Prostate gland (tissue), 2 donors: Measurements from ENCODE around the gene PIGM. TPM values are rescaled to one million over a fixed set of nuclear protein-coding genes. Genes with fewer than 3 reads are reported as not detected.

ENCODE experiments used
- DNase-seq: peaks from one replicate; pipeline ENCODE4 v3.0.0-alpha.2; 2019; ENCODE audit warnings: low spot score
- H3K27ac ChIP-seq, 2 donors: fragments of 200-600 bp; sonication (generic); 2 replicates each; pipeline ENCODE4 v1.5.1; 2017 to 2019
- H3K27me3 ChIP-seq: fragments of 200-600 bp; sonication (generic); replicated peaks from 2 replicates; pipeline ENCODE4 v1.5.1; 2019; ENCODE audit not compliant: insufficient read depth
- H3K36me3 ChIP-seq, 2 donors: fragments of 200-600 bp; sonication (generic); 1 replicate in 1 of 2; 2 replicates in 1 of 2; pipeline versions ENCODE4 v1.5.1 to v1.8.1; 2017 to 2019
- H3K4me1 ChIP-seq: fragments of 200-600 bp; sonication (generic); replicated peaks from 2 replicates; pipeline ENCODE4 v1.5.1; 2019
- H3K4me3 ChIP-seq, 2 donors: fragments of 200-600 bp; sonication (generic); 2 replicates each; pipeline ENCODE4 v1.5.1; 2017 to 2019
- H3K9me3 ChIP-seq: fragments of 200-600 bp; sonication (generic); 2 replicates; pipeline ENCODE4 v1.5.1; 2017
- POLR2A ChIP-seq: fragments of 450-650 bp; IDR thresholded peaks from one replicate; pipeline ENCODE4 v1.6.1; 2016; ENCODE audit warnings: antibody characterized with exemption, mild to moderate bottlenecking
- POLR2AphosphoS5 ChIP-seq: sonication (generic); formaldehyde crosslinking; IDR thresholded peaks from one replicate; pipeline ENCODE4 v1.6.1; 2017; ENCODE audit warnings: antibody characterized with exemption
- WGBS: methylation state at CpG from one replicate; pipeline ENCODE4 v1.1.5; 2018; 5-methylcytosine and 5-hydroxymethylcytosine counted together
- intact Hi-C: fragments of 100-400 bp; cut with DNase I; formaldehyde crosslinking; loops from one replicate; pipeline ENCODE4 v1.14.2; 2022
- total RNA-seq, 2 donors: library from RNA; depleted of rRNA; stranded (reverse); fragments of >200 nt; gene quantifications; one replicate each; pipeline ENCODE4 v1.1.0, GENCODE V29; 2016
- TF ChIP-seq, protein P1 (sequence below), 4 experiments: fragments of 200-600 bp in 2 of 4; fragments of 450-650 bp in 2 of 4; sonication (generic) in 2 of 4; IDR thresholded peaks; 1 replicate in 3 of 4; 2 replicates in 1 of 4; pipeline ENCODE4 v1.5.1; 2016 to 2019; ENCODE audit warnings: antibody characterized with exemption in 4 of 4, mild to moderate bottlenecking in 2 of 4, moderate library complexity in 2 of 4

Gene PIGM
- total RNA-seq, 2 donors from 2014 or later: 5.9 to 8.4 TPM

DNA sequence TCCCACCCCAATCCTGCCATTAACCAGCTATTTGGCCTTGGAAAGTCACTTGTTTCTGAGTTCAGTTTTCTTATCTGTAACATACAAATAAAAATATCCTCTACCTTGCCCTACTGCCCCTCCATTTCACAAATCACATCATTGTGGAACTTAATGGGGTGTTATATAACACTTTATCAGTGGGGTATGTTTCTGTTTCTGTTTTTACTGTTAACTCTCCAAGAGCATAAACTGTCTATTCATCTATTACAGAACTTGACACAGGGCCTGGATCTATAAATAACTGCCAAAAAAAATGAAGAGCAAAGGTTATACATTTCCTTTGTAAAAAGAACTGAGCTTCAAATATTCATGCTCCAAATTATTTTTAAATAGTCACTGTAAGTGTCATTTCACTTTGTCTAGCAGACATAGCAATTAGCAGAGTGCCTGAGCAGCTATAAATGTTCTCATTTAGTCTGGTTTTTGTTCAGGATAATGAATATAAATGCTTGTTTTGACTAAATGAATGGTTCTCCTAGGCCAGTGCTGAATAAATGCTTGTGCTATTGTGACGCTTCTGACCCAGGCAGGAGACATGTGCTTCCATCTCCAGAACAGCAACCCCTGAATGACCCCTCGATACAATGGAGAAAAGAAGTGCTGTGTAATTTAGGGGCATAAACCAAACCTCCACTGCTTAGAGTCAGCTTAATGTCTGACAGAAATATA is 7.4 kb downstream of the PIGM start:
- no peaks in the 10 kb centered on the region for H3K4me1 ChIP-seq
- H3K9me3 ChIP-seq: no peaks in the 10 kb centered on the region
- intact Hi-C loops: no loop called here
- no peaks in the 10 kb centered on the region for H3K36me3 ChIP-seq
- TF ChIP-seq POLR2AphosphoS5 (no peak), POLR2A (no peak)
- TF ChIP-seq, protein P1, sequence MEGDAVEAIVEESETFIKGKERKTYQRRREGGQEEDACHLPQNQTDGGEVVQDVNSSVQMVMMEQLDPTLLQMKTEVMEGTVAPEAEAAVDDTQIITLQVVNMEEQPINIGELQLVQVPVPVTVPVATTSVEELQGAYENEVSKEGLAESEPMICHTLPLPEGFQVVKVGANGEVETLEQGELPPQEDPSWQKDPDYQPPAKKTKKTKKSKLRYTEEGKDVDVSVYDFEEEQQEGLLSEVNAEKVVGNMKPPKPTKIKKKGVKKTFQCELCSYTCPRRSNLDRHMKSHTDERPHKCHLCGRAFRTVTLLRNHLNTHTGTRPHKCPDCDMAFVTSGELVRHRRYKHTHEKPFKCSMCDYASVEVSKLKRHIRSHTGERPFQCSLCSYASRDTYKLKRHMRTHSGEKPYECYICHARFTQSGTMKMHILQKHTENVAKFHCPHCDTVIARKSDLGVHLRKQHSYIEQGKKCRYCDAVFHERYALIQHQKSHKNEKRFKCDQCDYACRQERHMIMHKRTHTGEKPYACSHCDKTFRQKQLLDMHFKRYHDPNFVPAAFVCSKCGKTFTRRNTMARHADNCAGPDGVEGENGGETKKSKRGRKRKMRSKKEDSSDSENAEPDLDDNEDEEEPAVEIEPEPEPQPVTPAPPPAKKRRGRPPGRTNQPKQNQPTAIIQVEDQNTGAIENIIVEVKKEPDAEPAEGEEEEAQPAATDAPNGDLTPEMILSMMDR (IDR thresholded peaks at IDR 0.05): no peak
- 49% methylated on average over 2 of the region's 2 CpGs for WGBS
- no peak overlapping the region for H3K4me3 ChIP-seq
- no peaks in the 10 kb centered on the region for H3K27me3 ChIP-seq
- no peak for DNase-seq
- H3K27ac ChIP-seq: no peak overlapping the region

- no peak overlapping the region for H3K27ac ChIP-seq
- WGBS: 55% methylated on average over 6 of the region's 6 CpGs
- H3K27me3 ChIP-seq: no peaks in the 10 kb centered on the region
- H3K4me1 ChIP-seq: no peaks in the 10 kb centered on the region
- DNase-seq: no peak
- intact Hi-C loops: no loop called here
- H3K36me3 ChIP-seq: no peaks in the 10 kb centered on the region
- no peaks in the 10 kb centered on the region for H3K9me3 ChIP-seq
- no peak overlapping the region for H3K4me3 ChIP-seq
- TF ChIP-seq POLR2A (no peak), POLR2AphosphoS5 (no peak)
- TF ChIP-seq, protein P1 (IDR thresholded peaks at IDR 0.05): no peak
Measured at GRCh38 chr1:160022330-160023310, 9.2 kb downstream of the PIGM start.

DNA sequence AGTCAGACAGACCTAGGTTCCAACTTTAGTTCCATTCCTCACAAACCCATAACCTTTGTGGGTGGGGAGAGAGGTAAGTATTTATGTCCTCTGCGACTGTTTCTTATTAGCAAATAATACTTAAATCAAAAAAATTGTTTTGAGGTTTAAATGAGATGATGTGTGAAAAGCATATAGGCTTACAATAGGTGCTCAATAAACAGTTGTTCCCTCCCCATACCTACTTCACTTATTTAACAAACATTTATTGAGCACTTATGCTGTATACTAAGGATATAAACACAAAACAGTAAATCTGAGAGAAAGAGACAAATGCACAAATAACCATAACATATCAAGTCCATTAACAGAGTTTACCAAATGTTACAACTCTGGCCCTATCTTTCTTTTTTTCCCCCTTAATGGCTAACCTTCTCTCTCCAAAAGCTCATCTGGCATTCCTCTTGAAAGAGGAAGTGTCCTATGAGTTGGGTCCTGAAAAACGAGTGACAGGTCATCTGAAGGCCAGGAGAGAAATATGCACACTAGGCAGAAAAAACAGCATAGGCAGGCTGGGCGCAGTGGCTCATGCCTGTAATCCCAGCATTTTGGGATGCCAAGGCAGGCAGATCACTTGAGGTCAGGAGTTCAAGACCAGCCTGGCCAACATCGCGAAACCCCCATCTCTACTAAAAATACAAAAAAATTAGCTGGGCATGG is 10.3 kb downstream of the PIGM start:
- intact Hi-C loops: no loop called here
- WGBS: 89% methylated on average over 5 of the region's 5 CpGs
- Histone ChIP-seq H3K4me1 (no peaks in the 10 kb centered on the region), H3K27me3 (no peaks in the 10 kb centered on the region), H3K27ac (no peak overlapping the region), H3K4me3 (no peak overlapping the region), H3K36me3 (no peaks in the 10 kb centered on the region), H3K9me3 (no peaks in the 10 kb centered on the region)
- no peak for DNase-seq
- TF ChIP-seq POLR2AphosphoS5: no peak
- TF ChIP-seq, protein P1 (IDR thresholded peaks at IDR 0.05): no peak
- no peak for TF ChIP-seq POLR2A

- DNase-seq: no peak
- 96% methylated on average over 5 of the region's 5 CpGs for WGBS
- H3K27me3 ChIP-seq: no peaks in the 10 kb centered on the region
- no peaks in the 10 kb centered on the region for H3K4me1 ChIP-seq
- no peaks in the 10 kb centered on the region for H3K36me3 ChIP-seq
- intact Hi-C loops: no loop called here
- TF ChIP-seq POLR2AphosphoS5: no peak
- no peak for TF ChIP-seq POLR2A
- TF ChIP-seq, protein P1 (IDR thresholded peaks at IDR 0.05): no peak
- H3K4me3 ChIP-seq: no peak overlapping the region
- no peaks in the 10 kb centered on the region for H3K9me3 ChIP-seq
- no peak overlapping the region for H3K27ac ChIP-seq
Measured at GRCh38 chr1:160020196-160020595, 11.6 kb downstream of the PIGM start.
